Ovary (tissue), 9 donors: ENCODE results near the gene PRKG1. TPM values are rescaled to one million over a fixed set of nuclear protein-coding genes. Genes with fewer than 3 reads are reported as not detected.

Source experiments
- DNase-seq, 5 donors: peaks; one replicate each; pipeline ENCODE4 v3.0.0-alpha.2; 2019 to 2020
- H3K27ac ChIP-seq, 2 donors: fragments of 200-600 bp; one replicate each; pipeline versions ENCODE4 v1.5.1 to v1.8.0; 2019 to 2022
- H3K27me3 ChIP-seq: fragments of 200-600 bp; one replicate; pipeline ENCODE4 v1.8.0; 2022
- H3K36me3 ChIP-seq: fragments of 200-600 bp; sonication (generic); one replicate; pipeline ENCODE4 v1.5.1; 2019
- H3K4me1 ChIP-seq: one replicate; pipeline ENCODE4 v1.8.1; 2013; ENCODE audit warnings: mild to moderate bottlenecking, moderate library complexity; ENCODE audit not compliant: insufficient read depth
- H3K4me3 ChIP-seq: fragments of 200-600 bp; sonication (generic); one replicate; pipeline ENCODE4 v1.5.1; 2017
- H3K9me3 ChIP-seq, 2 donors: fragments of 200-600 bp in 1 of 2; sonication (generic) in 1 of 2; one replicate each; pipeline versions ENCODE4 v1.5.1 to v1.8.1; 2013 to 2019; ENCODE audit warnings: mild to moderate bottlenecking in 1 of 2, moderate library complexity in 1 of 2
- EP300 ChIP-seq: sonication (generic); formaldehyde crosslinking; IDR thresholded peaks from one replicate; pipeline ENCODE4 v1.6.1; 2017; ENCODE audit warnings: antibody characterized with exemption
- POLR2A ChIP-seq: fragments of 450-650 bp; IDR thresholded peaks from one replicate; pipeline ENCODE4 v1.6.1; 2017; ENCODE audit warnings: antibody characterized with exemption, mild to moderate bottlenecking, moderate library complexity
- WGBS, 3 donors: extraction: QIAGEN DNeasy Blood & Tissue Kit in 1 of 3; methylation state at CpG; one replicate each; pipeline versions ENCODE4 v1.1.5 to v1.1.7; 2013 to 2017; 5-methylcytosine and 5-hydroxymethylcytosine counted together
- intact Hi-C, 4 donors: fragments of 100-400 bp; cut with DNase I; formaldehyde crosslinking; loops; one replicate each; pipeline versions ENCODE4 v1.11.0 to v1.15.1; 2022 to 2023
- polyA plus RNA-seq, 2 donors: library from polyadenylated mRNA; stranded (reverse); fragments of 200-250 nt in 1 of 2; fragments of 350-450 nt in 1 of 2; fragmentation: Illumina TruSeq in 1 of 2; extraction: RNeasy Lipid Tissue Mini Kit (QIAGEN cat#74804) in 1 of 2; gene quantifications; one replicate each; pipeline ENCODE4 v1.2.3, GENCODE V29; 2013 to 2014
- total RNA-seq, 7 donors: library from RNA; depleted of rRNA in 2 of 7; stranded (reverse); fragments of >200 nt in 2 of 7; fragmentation: NEBNext Ultra II Directional in 3 of 7; extraction: Animal tissue kit (Norgen Biotek cat#: 25700) in 3 of 7; gene quantifications; one replicate each; pipeline versions ENCODE4 v1.1.0 to v1.2.4, GENCODE V29; 2016 to 2023
- TF ChIP-seq, protein P1 (sequence below), 3 donors: fragments of 450-650 bp in 2 of 3; fragments of 200-600 bp in 1 of 3; IDR thresholded peaks; one replicate each; pipeline versions ENCODE4 v1.5.1 to v1.8.0; 2016 to 2022; ENCODE audit warnings: antibody characterized with exemption in 3 of 3, mild to moderate bottlenecking in 1 of 3
- donor health status: DM: no; HTN: no; CAD: no; lungs with moderate emphysema.
- donor health status: DM: no; HTN: no; CAD: no.
- donor health status: Bipolar disorder and iron deficiency.
- donor health status: DM: yes; HTN: yes; CAD: no.
- donor health status: DM: no; HTN: no; CAD: no.
- donor health status: DM: yes; HTN: yes; CAD: no.

PRKG1 gene
- total and polyA plus RNA-seq, 9 donors, result 2.8 to 21.1 (median 15.7) TPM

DNA sequence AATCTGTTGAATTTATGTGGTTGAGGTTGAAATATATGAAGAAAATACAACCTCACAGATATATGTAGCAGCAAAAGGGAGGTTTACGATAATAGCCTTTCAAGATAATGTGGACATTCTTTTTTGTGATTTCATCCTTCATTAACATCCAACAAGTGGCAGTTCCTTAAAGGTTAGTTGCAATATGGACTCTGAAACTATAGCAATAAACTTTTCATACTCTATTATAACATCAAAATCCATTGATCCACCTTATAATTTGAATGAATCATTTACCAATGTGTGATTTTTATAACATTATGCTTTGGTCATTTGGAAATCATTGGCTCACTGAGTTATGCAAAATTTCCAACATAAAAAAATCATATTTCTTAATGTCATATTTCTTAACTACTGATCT is 825.9 kb downstream of the PRKG1 start:
- DNase-seq, result no peak
- WGBS, 3 donors, result 97 to 98% (median 97%) methylated on average over 1 of the region's 1 CpG

DNA sequence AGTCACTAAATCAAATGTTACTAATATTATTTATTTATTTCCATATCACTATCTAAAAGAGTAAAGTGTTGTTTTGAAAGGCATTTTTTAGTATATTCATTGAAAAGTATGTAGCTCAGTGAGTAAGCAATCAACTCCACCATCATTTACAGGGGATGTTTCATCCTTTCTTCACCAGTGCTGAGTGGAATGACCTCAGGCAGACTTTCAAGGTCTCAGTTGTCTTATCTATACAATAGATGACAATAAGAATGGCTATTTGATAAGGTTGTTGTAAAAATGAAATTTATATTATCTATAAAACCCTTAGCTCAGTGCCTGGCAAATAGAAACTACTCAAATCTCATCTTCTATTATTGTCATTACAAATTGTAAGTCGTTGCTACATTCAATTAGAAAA is 829.4 kb downstream of the PRKG1 start:
- Histone ChIP-seq H3K27ac (no peak overlapping the region), H3K4me1 (peaks cover 1% of the 10 kb centered on the region), H3K36me3 (no peaks in the 10 kb centered on the region), H3K27me3 (no peaks in the 10 kb centered on the region), H3K9me3 (no peaks in the 10 kb centered on the region), H3K4me3 (no peak overlapping the region)
- no peak for DNase-seq
- no peak for TF ChIP-seq POLR2A
- TF ChIP-seq EP300, result no peak
- TF ChIP-seq, protein P1, sequence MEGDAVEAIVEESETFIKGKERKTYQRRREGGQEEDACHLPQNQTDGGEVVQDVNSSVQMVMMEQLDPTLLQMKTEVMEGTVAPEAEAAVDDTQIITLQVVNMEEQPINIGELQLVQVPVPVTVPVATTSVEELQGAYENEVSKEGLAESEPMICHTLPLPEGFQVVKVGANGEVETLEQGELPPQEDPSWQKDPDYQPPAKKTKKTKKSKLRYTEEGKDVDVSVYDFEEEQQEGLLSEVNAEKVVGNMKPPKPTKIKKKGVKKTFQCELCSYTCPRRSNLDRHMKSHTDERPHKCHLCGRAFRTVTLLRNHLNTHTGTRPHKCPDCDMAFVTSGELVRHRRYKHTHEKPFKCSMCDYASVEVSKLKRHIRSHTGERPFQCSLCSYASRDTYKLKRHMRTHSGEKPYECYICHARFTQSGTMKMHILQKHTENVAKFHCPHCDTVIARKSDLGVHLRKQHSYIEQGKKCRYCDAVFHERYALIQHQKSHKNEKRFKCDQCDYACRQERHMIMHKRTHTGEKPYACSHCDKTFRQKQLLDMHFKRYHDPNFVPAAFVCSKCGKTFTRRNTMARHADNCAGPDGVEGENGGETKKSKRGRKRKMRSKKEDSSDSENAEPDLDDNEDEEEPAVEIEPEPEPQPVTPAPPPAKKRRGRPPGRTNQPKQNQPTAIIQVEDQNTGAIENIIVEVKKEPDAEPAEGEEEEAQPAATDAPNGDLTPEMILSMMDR (IDR thresholded peaks at IDR 0.05), result no peak
- WGBS, 3 donors, result 14 to 54% (median 22%) methylated on average over 1 of the region's 1 CpG
- intact Hi-C loops, result no loop called here

More for the DNA sequence above, 825.9 kb downstream of the PRKG1 start:
- Histone ChIP-seq H3K36me3 (no peaks in the 10 kb centered on the region), H3K4me3 (no peak overlapping the region), H3K9me3 (no peaks in the 10 kb centered on the region), H3K4me1 (peaks cover 5% of the 10 kb centered on the region), H3K27ac (no peak overlapping the region), H3K27me3 (no peaks in the 10 kb centered on the region)
- TF ChIP-seq, protein P1 (IDR thresholded peaks at IDR 0.05), result no peak
- TF ChIP-seq POLR2A (no peak), EP300 (no peak)
- intact Hi-C loops, result no loop called here

DNA sequence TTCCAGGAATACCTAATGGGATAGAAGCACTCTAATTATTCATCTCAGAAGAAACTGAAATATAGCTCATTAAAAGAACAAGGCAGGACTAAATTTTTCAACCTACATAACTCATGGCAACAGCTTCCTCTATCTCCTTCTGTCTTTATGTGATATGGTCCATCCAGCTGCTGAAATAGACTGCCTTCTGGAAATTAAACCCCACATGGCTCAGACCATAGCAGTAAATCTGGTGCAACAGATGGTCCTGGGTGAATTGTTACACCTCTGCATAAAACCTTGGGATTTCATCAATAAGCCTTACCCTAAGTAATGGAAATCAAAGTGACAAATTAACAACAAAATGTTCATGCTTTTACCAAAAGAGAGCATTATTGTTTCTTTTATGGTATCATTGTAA is 830.7 kb downstream of the PRKG1 start:
- TF ChIP-seq POLR2A, result no peak
- TF ChIP-seq, protein P1 (IDR thresholded peaks at IDR 0.05), result no peak
- TF ChIP-seq EP300, result no peak
- no peaks in the 10 kb centered on the region for H3K36me3 ChIP-seq
- peaks cover 1% of the 10 kb centered on the region for H3K4me1 ChIP-seq
- no peak overlapping the region for H3K27ac ChIP-seq
- no peaks in the 10 kb centered on the region for H3K9me3 ChIP-seq
- intact Hi-C loops, result no loop called here
- no peaks in the 10 kb centered on the region for H3K27me3 ChIP-seq
- H3K4me3 ChIP-seq, result no peak overlapping the region
- no peak for DNase-seq

DNA sequence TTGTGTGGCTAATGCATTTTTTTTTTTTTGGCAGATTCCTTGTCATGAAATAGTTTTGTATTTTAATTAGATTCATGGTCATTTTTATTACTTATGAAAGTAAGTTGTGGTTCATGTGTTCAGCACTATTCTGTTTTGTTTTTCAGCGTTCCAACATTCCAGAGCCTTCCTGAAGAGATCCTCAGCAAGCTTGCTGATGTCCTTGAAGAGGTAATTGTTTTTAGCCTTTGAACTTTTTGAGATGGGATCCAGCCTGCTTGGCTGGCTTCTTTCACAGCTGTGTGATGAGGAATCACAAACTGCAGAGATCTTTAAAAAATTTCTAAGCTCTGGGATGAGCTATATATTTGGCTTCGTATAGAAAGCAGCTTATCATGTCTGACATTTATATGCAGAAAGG is 833.1 kb downstream of the PRKG1 start:
- TF ChIP-seq EP300 (no peak), POLR2A (no peak)
- TF ChIP-seq, protein P1 (IDR thresholded peaks at IDR 0.05), result no peak
- peak in 1 of 5 donors; percentile 28 for DNase-seq
- H3K27me3 ChIP-seq, result no peaks in the 10 kb centered on the region
- intact Hi-C loops, result no loop called here
- peaks cover 1% of the 10 kb centered on the region for H3K4me1 ChIP-seq
- H3K4me3 ChIP-seq, result no peak overlapping the region
- H3K36me3 ChIP-seq, result no peaks in the 10 kb centered on the region
- WGBS, 3 donors, result 3 to 12% (median 8%) methylated on average over 2 of the region's 2 CpGs
- H3K27ac ChIP-seq, result peak overlapping the region in 1 of 2 donors; percentile 35
- no peaks in the 10 kb centered on the region for H3K9me3 ChIP-seq

DNA sequence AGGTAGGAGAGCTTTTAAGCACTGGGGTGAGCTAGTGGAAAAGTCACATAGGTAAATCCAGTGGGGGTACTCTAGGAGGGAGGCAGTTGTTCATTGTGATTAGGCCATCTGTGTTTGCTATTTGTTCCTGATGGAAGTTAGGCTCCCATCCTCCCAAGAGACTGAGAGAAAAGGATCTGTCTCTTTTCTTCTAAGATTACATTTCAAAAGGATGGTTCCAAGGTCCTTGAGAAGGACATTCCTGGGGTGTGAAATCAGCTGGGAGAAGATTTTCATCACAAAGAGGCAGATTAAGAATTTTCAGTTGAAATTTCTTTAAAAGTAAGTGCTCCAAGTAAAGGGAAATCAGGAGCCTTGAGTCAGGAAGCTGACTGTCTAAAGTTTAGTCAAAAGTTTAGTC is 835.9 kb downstream of the PRKG1 start:
- DNase-seq, result no peak
- TF ChIP-seq POLR2A (no peak), EP300 (no peak)
- TF ChIP-seq, protein P1 (IDR thresholded peaks at IDR 0.05), result no peak
- H3K4me1 ChIP-seq, result peaks cover 1% of the 10 kb centered on the region
- no peaks in the 10 kb centered on the region for H3K27me3 ChIP-seq
- no peaks in the 10 kb centered on the region for H3K9me3 ChIP-seq
- no peak overlapping the region for H3K4me3 ChIP-seq
- intact Hi-C loops, result no loop called here
- no peaks in the 10 kb centered on the region for H3K36me3 ChIP-seq
- no peak overlapping the region for H3K27ac ChIP-seq
